Fibroblast of lung (primary cell): Measurements from ENCODE around the gene OPN3.

ENCODE experiments used
- EZH2 ChIP-seq: IDR thresholded peaks from 2 replicates; pipeline ENCODE4 v1.5.1; 2012; ENCODE audit warnings: low read length, control low read depth, mild to moderate bottlenecking; ENCODE audit errors: missing control alignments
- TF ChIP-seq, protein P1 (sequence below), 2 donors: IDR thresholded peaks in 1 of 2; conservative IDR thresholded peaks in 1 of 2; 1 replicate in 1 of 2; 2 replicates in 1 of 2; pipeline ENCODE4 v1.5.1; 2011 to 2012; ENCODE audit warnings: low read length in 2 of 2, control low read depth in 1 of 2, inconsistent platforms in 1 of 2, low read depth in 1 of 2, mild to moderate bottlenecking in 1 of 2

- TF ChIP-seq, protein P1, sequence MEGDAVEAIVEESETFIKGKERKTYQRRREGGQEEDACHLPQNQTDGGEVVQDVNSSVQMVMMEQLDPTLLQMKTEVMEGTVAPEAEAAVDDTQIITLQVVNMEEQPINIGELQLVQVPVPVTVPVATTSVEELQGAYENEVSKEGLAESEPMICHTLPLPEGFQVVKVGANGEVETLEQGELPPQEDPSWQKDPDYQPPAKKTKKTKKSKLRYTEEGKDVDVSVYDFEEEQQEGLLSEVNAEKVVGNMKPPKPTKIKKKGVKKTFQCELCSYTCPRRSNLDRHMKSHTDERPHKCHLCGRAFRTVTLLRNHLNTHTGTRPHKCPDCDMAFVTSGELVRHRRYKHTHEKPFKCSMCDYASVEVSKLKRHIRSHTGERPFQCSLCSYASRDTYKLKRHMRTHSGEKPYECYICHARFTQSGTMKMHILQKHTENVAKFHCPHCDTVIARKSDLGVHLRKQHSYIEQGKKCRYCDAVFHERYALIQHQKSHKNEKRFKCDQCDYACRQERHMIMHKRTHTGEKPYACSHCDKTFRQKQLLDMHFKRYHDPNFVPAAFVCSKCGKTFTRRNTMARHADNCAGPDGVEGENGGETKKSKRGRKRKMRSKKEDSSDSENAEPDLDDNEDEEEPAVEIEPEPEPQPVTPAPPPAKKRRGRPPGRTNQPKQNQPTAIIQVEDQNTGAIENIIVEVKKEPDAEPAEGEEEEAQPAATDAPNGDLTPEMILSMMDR (conservative IDR thresholded peaks at IDR 0.05 in 1 of 2, IDR thresholded peaks at IDR 0.05 in 1 of 2; ENCODE audit: low read depth in 1 of 2, low read length in 2 of 2): no peak
- no peak for TF ChIP-seq EZH2
Measured at GRCh38 chr1:241658081-241658793, 18.1 kb upstream of the OPN3 start.
